ENCODE results near the gene FCN2. TPM values are rescaled to one million over a fixed set of nuclear protein-coding genes. Genes with fewer than 3 reads are reported as not detected.

FCN2 gene
- total and polyA plus RNA-seq, 7 donors: 0.07 TPM; not detected in 6

GRCh38 chr9:134922932-134923240 lies 42.3 kb downstream of the FCN2 start:
- Histone ChIP-seq H3K9me3 (no peaks in the 10 kb centered on the region), H3K4me1 (no peaks in the 10 kb centered on the region), H3K36me3 (ENCODE audit: insufficient read depth in 1 of 2, low read depth in 1 of 2) (no peaks in the 10 kb centered on the region), H3K4me3 (no peak overlapping the region), H3K27me3 (ENCODE audit: insufficient read depth in 3 of 3, low read length in 2 of 3) (peaks cover 0 to 21% (median 0%) of the 10 kb centered on the region in 3 donors), H3K27ac (no peak overlapping the region)
- intact Hi-C loops (cut with DNase I): no loop called here
- no peak for DNase-seq
- no peak for ATAC-seq
- 74 to 82% (median 80%) methylated on average over 8 to 9 of the region's 9 CpGs for WGBS, 3 donors
- TF ChIP-seq CTCF (IDR thresholded peaks at IDR 0.05): no peak

GRCh38 chr9:134923466-134923865 lies 42.9 kb downstream of the FCN2 start:
- no peaks in the 10 kb centered on the region for H3K4me1 ChIP-seq
- H3K27ac ChIP-seq: no peak overlapping the region
- DNase-seq (no peak), ATAC-seq (no peak)
- no peaks in the 10 kb centered on the region for H3K9me3 ChIP-seq
- no peak overlapping the region for H3K4me3 ChIP-seq
- WGBS, 3 donors: 66 to 71% (median 70%) methylated on average over 7 of the region's 7 CpGs
- no peak for TF ChIP-seq CTCF (IDR thresholded peaks at IDR 0.05)
- H3K27me3 ChIP-seq (ENCODE audit: insufficient read depth in 3 of 3, low read length in 2 of 3): peaks cover 0 to 21% (median 0%) of the 10 kb centered on the region in 3 donors
- intact Hi-C loops (cut with DNase I): no loop called here
- no peaks in the 10 kb centered on the region for H3K36me3 ChIP-seq (ENCODE audit: insufficient read depth in 1 of 2, low read depth in 1 of 2)

- Histone ChIP-seq H3K4me3 (no peak overlapping the region), H3K27me3 (ENCODE audit: insufficient read depth in 3 of 3, low read length in 2 of 3) (peaks cover 0 to 13% (median 3%) of the 10 kb centered on the region in 3 donors), H3K4me1 (no peaks in the 10 kb centered on the region), H3K36me3 (ENCODE audit: insufficient read depth in 1 of 2, low read depth in 1 of 2) (no peaks in the 10 kb centered on the region), H3K27ac (no peak overlapping the region), H3K9me3 (no peaks in the 10 kb centered on the region)
- intact Hi-C loops (cut with DNase I): no loop called here
- DNase-seq: peak in 1 of 2 donors; percentile 23
- no peak for ATAC-seq
- TF ChIP-seq CTCF (IDR thresholded peaks at IDR 0.05): no peak
- WGBS, 3 donors: 76 to 89% (median 82%) methylated on average over 7 of the region's 7 CpGs
Measured at GRCh38 chr9:134925011-134925511, 44.5 kb downstream of the FCN2 start.

- Histone ChIP-seq H3K9me3 (no peaks in the 10 kb centered on the region), H3K27me3 (ENCODE audit: insufficient read depth in 3 of 3, low read length in 2 of 3) (peaks cover 0 to 29% (median 3%) of the 10 kb centered on the region in 3 donors), H3K4me3 (no peak overlapping the region), H3K4me1 (no peaks in the 10 kb centered on the region), H3K36me3 (ENCODE audit: insufficient read depth in 1 of 2, low read depth in 1 of 2) (no peaks in the 10 kb centered on the region), H3K27ac (no peak overlapping the region)
- DNase-seq (peak in 1 of 2 donors; percentile 50), ATAC-seq (no peak)
- intact Hi-C loops (cut with DNase I): no loop called here
- WGBS, 3 donors: 59 to 67% (median 62%) methylated on average over 15 of the region's 15 CpGs
- no peak for TF ChIP-seq CTCF (IDR thresholded peaks at IDR 0.05)
Measured at GRCh38 chr9:134928436-134929192, 48.0 kb downstream of the FCN2 start.
